Activated CD4-positive, alpha-beta memory T cell treated with anti-CD3 and anti-CD28 coated beads, Interleukin-2, amount 10 ng/mL, durations not matched to agents 7 days and 5 days (primary cell): ENCODE data around the gene TAF6. TPM values are rescaled to one million over a fixed set of nuclear protein-coding genes. Genes with fewer than 3 reads are reported as not detected.

Experiments
- CTCF ChIA-PET: fragments of 350-600 bp; sonication (Branson Sonifier 250); formaldehyde crosslinking; loops from one replicate; lab custom pipeline; 2021; ENCODE audit warnings: antibody characterized with exemption, inconsistent platforms; lab: Charles Lee
- POLR2A ChIA-PET: fragments of 350-600 bp; sonication (Branson Sonifier 250); formaldehyde crosslinking; loops from one replicate; lab custom pipeline; 2021; ENCODE audit warnings: antibody characterized with exemption; lab: Charles Lee
- DNase-seq: peaks from one replicate; pipeline ENCODE4 v3.0.0-alpha.2; 2020
- H3K27ac Mint-ChIP-seq: one replicate; pipeline ENCODE4 v1.8.0; 2021; ENCODE audit warnings: mild to moderate bottlenecking, mixed read lengths
- H3K27me3 Mint-ChIP-seq: one replicate; pipeline ENCODE4 v1.8.0; 2021; ENCODE audit warnings: mixed read lengths
- H3K36me3 Mint-ChIP-seq: one replicate; pipeline ENCODE4 v1.8.0; 2021; ENCODE audit warnings: low read depth, mixed read lengths
- H3K4me1 Mint-ChIP-seq: one replicate; pipeline ENCODE4 v1.8.0; 2021; ENCODE audit warnings: mixed read lengths
- H3K4me3 Mint-ChIP-seq: one replicate; pipeline ENCODE4 v1.8.0; 2021; ENCODE audit warnings: mild to moderate bottlenecking, mixed read lengths
- H3K9me3 Mint-ChIP-seq: one replicate; pipeline ENCODE4 v1.8.0; 2021; ENCODE audit warnings: mixed read lengths
- total RNA-seq, 2 experiments: library from RNA; stranded (reverse); gene quantifications; one replicate each; pipeline ENCODE4 v1.2.3, GENCODE V29; 2021

The TAF6 gene
- 10 to 100 TPM; 54.6 to 56.5 TPM for total RNA-seq

DNA sequence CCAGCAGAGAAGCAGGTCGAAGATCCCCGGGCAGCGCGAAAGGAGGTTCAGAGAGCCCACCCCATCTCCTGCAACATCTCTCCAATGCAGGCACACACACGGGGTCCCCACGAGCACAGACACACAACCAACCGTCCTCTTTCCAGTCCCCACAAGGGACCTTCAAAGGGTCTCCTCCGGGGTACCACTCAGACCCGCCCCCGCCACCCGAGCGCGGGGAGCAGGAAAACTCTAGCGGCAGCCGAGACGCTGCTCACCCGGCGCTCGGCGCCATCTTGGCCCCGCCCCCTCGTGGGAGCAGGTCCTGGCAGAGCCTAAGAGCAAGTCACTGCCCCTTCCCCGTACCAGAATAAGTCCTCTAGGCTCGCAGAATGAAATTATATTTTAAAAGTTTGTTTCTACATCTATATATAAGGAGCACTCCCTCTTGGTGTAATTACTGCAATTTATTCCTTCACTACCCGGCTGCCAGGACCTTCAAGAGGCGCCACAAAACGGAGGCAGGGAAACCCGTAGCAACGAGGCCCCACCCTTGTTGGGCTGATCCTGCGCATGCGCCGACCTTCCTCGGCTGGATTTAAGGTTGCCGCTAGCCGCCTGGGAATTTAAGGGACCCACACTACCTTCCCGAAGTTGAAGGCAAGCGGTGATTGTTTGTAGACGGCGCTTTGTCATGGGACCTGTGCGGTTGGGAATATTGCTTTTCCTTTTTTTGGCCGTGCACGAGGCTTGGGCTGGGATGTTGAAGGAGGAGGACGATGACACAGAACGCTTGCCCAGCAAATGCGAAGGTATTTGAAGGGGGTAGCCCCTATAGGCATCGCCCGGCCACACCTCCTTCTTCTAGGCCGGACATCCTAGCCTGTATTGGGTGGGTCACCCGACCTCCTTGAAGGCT, at the start of gene TAF6, which contains the start of gene CNPY4:
Gene TAF6, minus strand, starts transcription at position 287 of the 898 bp plus-strand sequence. CDS start 5,149 bp downstream, outside the sequence.
Gene CNPY4, plus strand, starts transcription at position 563 of the 898 bp plus-strand sequence. Its CDS starts 111 bp downstream, at position 674.
- H3K9me3 Mint-ChIP-seq = no peaks in the 10 kb centered on the region
- peaks cover 31% of the 10 kb centered on the region for H3K4me1 Mint-ChIP-seq
- H3K36me3 Mint-ChIP-seq = peaks cover 25% of the 10 kb centered on the region
- CTCF ChIA-PET = interaction anchor here (1.6 to 2.4 kb wide), 2 partner anchors 11 to 18 kb away, joined by 11 to 15 read pairs; partner anchors contain the start of genes AP4M1 and MCM7
- H3K4me3 Mint-ChIP-seq = peak within 1 kb of the TSS; percentile 86
- DNase-seq = peak; percentile 94
- no peaks in the 10 kb centered on the region for H3K27me3 Mint-ChIP-seq
- H3K27ac Mint-ChIP-seq = peak within 1 kb of the TSS; percentile 82
- POLR2A ChIA-PET = interaction anchor here (1.0 to 2.2 kb wide), 10 partner anchors 8 to 309 kb away, joined by 3 to 56 read pairs (median 4); partner anchors contain the start of genes AP4M1, LAMTOR4, MCM7 and ZCWPW1

DNA sequence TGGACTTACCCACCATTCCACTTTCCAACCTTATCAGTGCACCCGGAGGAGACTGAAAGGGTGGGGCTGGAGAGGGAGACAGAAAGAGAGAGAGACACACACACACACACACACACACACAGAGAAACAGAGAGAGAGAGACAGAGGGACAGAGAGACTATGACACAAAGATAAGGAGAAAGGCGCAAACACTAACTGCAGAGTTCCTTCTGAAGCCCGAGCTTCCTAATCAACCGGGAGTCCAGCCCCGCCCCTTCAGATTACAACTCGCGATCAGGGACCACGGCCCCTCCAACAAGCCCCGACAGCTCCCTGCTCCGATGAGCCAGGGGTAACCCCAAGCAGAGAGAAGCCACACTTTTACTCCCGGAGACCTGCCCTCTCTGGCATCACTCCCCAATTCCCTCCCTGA, 48.8 kb upstream of the TAF6 start:
- ChIA-PET POLR2A (interaction anchor here (1.0 to 4.4 kb wide), 3 partner anchors 10 to 54 kb away, joined by 3 to 30 read pairs (median 27); partner anchors contain the start of genes GPC2, STAG3 and TRAPPC14), CTCF (interaction anchor here (1.0 to 2.6 kb wide), 4 partner anchors 9 to 35 kb away, joined by 3 to 10 read pairs (median 4); partner anchors contain the start of genes GPC2 and STAG3)
- Mint-ChIP-seq H3K27ac (peak overlapping the region; percentile 11), H3K27me3 (peaks cover 37% of the 10 kb centered on the region), H3K4me3 (peak overlapping the region; percentile 58), H3K4me1 (peaks cover 76% of the 10 kb centered on the region), H3K9me3 (no peaks in the 10 kb centered on the region), H3K36me3 (no peaks in the 10 kb centered on the region)
- no peak for DNase-seq

DNA sequence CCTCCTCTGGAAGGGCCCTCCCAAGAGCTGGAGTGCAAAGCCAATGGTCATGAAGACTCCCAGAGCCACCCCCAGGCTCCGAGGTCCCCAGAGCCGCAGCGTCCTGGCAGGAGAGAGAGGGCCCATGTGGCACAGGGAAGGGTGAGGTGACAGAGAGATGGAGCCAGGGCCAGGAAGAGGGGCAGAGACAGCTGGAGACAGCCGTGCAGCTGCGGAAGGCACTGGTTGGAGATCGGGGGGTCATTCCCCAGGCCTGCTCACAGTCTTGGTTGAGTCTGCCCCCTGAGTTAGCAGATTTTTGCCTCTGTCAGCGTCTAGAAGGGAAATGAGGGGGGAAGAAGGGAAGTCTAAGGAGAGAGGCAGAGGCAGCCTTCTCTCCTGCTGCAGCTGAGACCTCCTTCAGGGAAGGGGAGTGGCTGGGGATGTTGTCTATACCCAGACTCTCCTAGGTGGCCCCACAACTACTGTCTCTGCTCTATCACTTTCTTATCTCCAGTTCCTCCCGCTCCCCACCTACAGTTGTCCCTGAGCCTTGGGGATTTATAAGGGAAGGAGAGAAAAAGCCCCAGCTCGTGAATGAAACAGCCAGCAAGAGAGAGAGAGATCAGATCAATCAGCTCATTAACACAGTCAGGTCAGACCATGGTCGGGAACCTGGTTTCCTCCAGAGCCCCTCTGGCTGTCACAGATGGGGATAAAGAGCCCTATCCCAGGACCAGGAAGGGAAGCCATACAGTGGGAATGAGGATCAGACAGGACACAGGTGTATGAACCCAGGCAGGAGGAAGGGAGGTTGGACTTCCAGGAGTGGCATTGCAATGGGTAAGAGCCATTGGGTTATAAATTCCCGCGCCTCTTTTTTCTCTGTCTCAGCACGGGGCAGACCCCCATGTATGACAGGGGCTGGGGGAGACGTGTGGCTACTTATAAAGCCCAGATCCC, 48.1 kb upstream of the TAF6 start:
- Mint-ChIP-seq H3K9me3 (no peaks in the 10 kb centered on the region), H3K4me3 (peak overlapping the region; percentile 58), H3K27me3 (peaks cover 37% of the 10 kb centered on the region), H3K4me1 (peaks cover 81% of the 10 kb centered on the region), H3K27ac (peak overlapping the region; percentile 4), H3K36me3 (no peaks in the 10 kb centered on the region)
- no peak for DNase-seq
- POLR2A ChIA-PET = interaction anchor here (0.7 to 4.4 kb wide), 10 partner anchors 8 to 262 kb away, joined by 3 to 30 read pairs (median 4); partner anchors contain the start of genes GPC2, LAMTOR4, STAG3 and TRAPPC14
- CTCF ChIA-PET = interaction anchor here (0.5 to 2.6 kb wide), 7 partner anchors 10 to 84 kb away, joined by 3 to 10 read pairs (median 5); partner anchors contain the start of genes GPC2, LAMTOR4 and STAG3

DNA sequence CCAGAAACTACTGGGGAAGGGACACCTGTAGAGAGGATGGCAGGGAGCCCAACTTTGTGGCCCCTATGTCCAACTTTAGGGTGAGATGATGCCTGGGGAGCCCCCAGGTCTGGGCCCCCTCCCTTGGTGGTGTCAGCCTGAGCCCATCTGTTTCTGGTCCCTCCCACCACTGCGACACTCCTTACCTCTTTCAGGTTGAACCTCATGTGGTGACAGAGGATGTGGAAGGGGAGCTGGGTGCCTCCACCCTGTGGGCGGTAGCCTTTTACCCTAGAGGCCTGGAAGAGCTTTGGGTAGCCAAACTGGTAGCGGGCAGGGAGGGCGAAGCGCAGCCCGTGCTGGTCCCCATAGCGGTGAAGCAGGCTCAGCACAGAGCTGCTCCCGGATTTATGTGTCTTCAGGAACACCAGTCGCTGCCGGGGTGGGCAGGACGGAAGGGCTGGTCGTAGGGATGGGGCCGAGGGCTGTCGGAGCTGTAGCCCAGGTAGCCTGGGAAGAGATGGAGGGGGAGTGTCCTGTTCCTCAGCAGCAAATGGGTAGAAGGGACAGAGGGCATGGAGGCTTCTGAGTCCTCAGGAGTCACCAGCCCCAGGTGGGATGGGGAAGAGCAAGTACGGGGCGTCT, 47.3 kb upstream of the TAF6 start:
- H3K4me3 Mint-ChIP-seq = peak overlapping the region; percentile 41
- ChIA-PET CTCF (interaction anchor here (0.9 to 2.6 kb wide), 7 partner anchors 11 to 34 kb away, joined by 3 to 10 read pairs (median 4); partner anchors contain the start of genes GPC2, LAMTOR4 and STAG3), POLR2A (interaction anchor here (0.7 to 4.4 kb wide), 9 partner anchors 9 to 263 kb away, joined by 3 to 30 read pairs (median 4); partner anchors contain the start of genes GPC2, LAMTOR4, STAG3 and TRAPPC14)
- H3K27ac Mint-ChIP-seq = peak overlapping the region; percentile 81
- peak; percentile 60 for DNase-seq
- H3K27me3 Mint-ChIP-seq = peaks cover 33% of the 10 kb centered on the region
- peaks cover 79% of the 10 kb centered on the region for H3K4me1 Mint-ChIP-seq
- H3K9me3 Mint-ChIP-seq = no peaks in the 10 kb centered on the region
- no peaks in the 10 kb centered on the region for H3K36me3 Mint-ChIP-seq

DNA sequence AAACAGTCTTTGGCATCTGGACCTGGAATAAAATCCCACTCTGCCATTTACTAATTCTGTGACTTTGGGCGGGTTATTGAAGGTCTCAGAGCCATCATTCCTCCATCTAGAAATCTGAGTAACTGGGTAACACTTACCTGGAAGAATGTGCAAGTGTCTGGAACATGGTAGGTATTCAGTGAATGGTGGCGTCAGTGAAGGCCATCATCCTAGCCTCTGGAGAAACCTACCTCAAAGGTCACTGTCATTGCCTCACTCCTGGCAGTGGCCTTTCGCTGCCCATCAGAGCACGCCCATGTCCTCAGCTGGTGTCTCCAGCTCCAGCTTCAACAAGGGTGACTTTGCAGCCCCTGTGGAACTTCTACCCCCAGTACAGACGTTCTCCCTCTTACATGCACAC, 44.7 kb upstream of the TAF6 start:
- POLR2A ChIA-PET = interaction anchor here (0.6 to 1.3 kb wide), 3 partner anchors 15 to 266 kb away, joined by 3 to 5 read pairs (median 3); partner anchors contain the start of gene LAMTOR4
- Mint-ChIP-seq H3K4me3 (no peak overlapping the region), H3K27ac (peak overlapping the region; percentile 73)

DNA sequence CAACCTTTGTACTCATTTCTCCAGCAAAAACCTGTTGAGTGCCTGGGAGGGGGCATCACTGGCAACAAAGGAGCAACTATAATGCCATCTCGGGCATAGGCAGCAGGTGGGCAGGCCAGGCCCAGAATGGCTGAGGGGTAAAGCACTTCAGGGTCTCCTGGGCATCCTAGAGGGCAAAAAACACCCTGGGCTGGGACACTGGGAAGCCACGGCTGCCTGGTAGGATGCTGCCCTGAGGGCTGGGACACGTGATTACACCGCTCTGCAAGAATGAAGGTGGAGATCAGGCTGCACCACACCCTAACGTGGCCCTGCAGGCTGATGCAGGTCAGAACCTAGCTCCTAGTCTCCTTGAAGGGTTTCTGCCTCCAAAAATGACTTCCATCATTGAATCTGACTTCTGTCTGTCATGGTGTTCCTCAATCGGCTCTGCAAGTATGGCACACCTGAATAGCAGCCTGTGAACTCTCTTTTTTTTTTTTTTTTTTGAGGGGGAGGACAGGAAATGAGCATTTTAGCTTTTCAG, 43.9 kb upstream of the TAF6 start:
- peak; percentile 39 for DNase-seq
- peaks cover 61% of the 10 kb centered on the region for H3K4me1 Mint-ChIP-seq
- peaks cover 16% of the 10 kb centered on the region for H3K27me3 Mint-ChIP-seq
- no peaks in the 10 kb centered on the region for H3K36me3 Mint-ChIP-seq
- POLR2A ChIA-PET = interaction anchor here (1.0 to 1.3 kb wide), 3 partner anchors 9 to 267 kb away, joined by 3 to 5 read pairs (median 4); partner anchors contain the start of gene LAMTOR4
- H3K9me3 Mint-ChIP-seq = no peaks in the 10 kb centered on the region
- no peak overlapping the region for H3K4me3 Mint-ChIP-seq
- peak overlapping the region; percentile 73 for H3K27ac Mint-ChIP-seq
- CTCF ChIA-PET = interaction anchor here (0.6 to 1.3 kb wide), 7 partner anchors 14 to 202 kb away, joined by 3 to 11 read pairs (median 4); partner anchors contain the start of genes GPC2 and LAMTOR4

More for the DNA sequence above, 44.7 kb upstream of the TAF6 start:
- CTCF ChIA-PET = interaction anchor here (0.6 to 1.3 kb wide), 7 partner anchors 13 to 201 kb away, joined by 3 to 11 read pairs (median 4); partner anchors contain the start of genes GPC2 and LAMTOR4
- no peak for DNase-seq
- peaks cover 67% of the 10 kb centered on the region for H3K4me1 Mint-ChIP-seq
- H3K36me3 Mint-ChIP-seq = no peaks in the 10 kb centered on the region
- H3K9me3 Mint-ChIP-seq = no peaks in the 10 kb centered on the region
- H3K27me3 Mint-ChIP-seq = peaks cover 22% of the 10 kb centered on the region

DNA sequence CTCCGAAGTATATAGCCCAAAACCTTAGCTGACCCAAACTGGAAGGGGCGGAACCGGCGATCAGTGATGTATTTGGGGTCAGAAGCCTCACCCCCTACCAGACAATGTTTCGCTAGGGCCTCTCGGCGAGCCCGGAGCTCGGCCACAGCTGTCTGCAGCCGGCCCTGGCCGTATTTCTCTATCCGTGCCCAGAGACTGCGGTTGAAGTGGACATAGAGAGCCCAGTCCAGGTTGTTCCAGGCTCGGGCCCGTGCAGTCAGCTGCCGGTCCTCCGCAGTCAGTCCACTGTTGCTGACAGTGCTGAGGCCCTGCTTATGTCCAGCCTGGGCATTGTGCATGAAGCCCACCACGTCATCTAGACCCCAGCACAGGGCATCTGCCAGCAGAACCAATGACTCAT, 40.9 kb upstream of the TAF6 start:
- no peak for DNase-seq
- ChIA-PET CTCF (interaction anchor here (1.4 kb wide), 1 partner anchor 58 kb away, joined by 3 read pairs; no protein-coding TSS in a partner anchor), POLR2A (interaction anchor here (0.5 to 4.2 kb wide), 3 partner anchors 10 to 86 kb away, joined by 3 to 21 read pairs (median 20); partner anchors contain the start of gene LAMTOR4)
- Mint-ChIP-seq H3K4me1 (peaks cover 59% of the 10 kb centered on the region), H3K4me3 (no peak overlapping the region), H3K27me3 (no peaks in the 10 kb centered on the region), H3K27ac (no peak overlapping the region), H3K9me3 (no peaks in the 10 kb centered on the region), H3K36me3 (peaks cover 25% of the 10 kb centered on the region)

DNA sequence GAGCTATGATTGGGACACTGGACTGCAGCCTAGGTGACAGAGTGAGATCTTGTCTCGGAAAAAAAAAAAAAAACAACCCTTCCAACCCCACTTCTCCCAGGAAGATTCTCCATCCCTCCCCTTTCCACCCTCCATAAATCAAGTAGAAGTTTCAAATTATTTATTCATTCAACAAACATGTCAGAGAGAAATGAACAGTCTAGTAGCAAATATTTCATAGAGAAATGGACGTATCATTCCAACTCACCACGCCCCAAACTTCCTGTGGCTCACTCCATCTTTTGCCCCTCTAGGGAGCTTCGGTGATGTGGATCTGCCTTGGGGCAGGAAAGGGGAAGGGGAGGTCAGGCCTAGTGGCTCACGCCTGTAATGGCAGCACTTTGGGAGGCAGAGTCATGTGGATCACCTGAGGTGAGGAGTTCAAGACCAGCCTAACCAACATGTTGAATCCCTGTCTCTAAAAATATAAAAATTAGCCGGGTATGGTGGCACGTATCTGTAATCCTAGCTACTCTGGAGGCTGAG, 40.0 kb upstream of the TAF6 start:
- Mint-ChIP-seq H3K27me3 (no peaks in the 10 kb centered on the region), H3K4me1 (peaks cover 60% of the 10 kb centered on the region), H3K4me3 (peak overlapping the region; percentile 74), H3K36me3 (peaks cover 33% of the 10 kb centered on the region), H3K27ac (peak overlapping the region; percentile 75), H3K9me3 (no peaks in the 10 kb centered on the region)
- DNase-seq = no peak
- POLR2A ChIA-PET = interaction anchor here (1.1 to 4.2 kb wide), 5 partner anchors 8 to 58 kb away, joined by 3 to 27 read pairs (median 20); partner anchors contain the start of genes AP4M1, GAL3ST4, GPC2 and LAMTOR4
- CTCF ChIA-PET = interaction anchor here (0.6 to 1.5 kb wide), 4 partner anchors 10 to 59 kb away, joined by 3 read pairs; partner anchors contain the start of genes GPC2, LAMTOR4 and STAG3

DNA sequence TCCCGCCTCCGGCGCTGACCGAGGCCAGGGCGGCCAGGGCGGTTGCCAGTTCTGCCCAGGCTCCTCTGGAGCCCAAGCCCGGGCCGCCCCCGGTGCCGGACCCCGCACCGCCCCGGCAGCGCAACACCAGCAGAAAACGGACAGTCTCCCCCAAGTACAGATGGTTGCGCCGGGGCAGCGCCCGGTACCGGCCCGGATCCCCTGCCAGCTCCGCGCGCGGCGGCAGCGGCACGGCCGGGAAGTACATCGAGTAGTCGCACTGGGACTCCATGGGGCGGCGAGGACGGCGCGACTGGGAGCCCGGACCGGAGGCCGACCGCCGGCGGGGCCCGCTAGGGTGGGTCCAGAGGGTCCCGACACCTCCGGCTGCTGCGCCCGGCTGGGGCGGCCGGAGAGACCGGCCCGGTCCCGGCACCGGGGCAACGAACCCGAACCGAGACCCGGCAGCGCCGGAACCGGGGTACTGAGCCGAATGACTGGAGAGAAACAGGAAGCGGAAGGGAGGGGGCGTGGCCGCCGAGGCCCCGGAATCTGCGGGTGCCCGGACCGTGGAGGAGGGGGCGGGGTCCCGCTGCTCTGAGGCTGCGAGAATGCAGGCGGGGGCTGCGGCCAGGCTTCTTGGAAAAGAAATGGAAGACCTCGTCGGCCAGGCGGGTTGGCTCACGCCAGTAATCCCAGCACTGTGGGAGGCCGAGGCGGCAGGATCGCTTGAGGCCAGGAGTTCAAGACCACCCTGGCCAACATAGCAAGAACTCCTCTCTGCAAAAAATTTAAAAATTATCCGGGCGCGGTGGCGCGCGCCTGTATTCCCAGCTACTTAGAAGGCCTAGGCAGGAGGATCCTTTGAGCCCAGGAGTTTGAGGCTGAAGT, 39.3 kb upstream of the TAF6 start, which contains the start of gene TRAPPC14:
Gene TRAPPC14, minus strand, starts transcription at position 495 of the 870 bp plus-strand sequence. Its CDS starts 224 bp downstream, at position 271.
- H3K4me1 Mint-ChIP-seq = peaks cover 59% of the 10 kb centered on the region
- peak within 1 kb of the TSS; percentile 75 for H3K27ac Mint-ChIP-seq
- CTCF ChIA-PET = interaction anchor here (0.6 to 1.5 kb wide), 7 partner anchors 10 to 60 kb away, joined by 3 to 4 read pairs (median 3); partner anchors contain the start of genes GPC2, LAMTOR4 and STAG3

More for the DNA sequence above, 39.3 kb upstream of the TAF6 start, which contains the start of gene TRAPPC14:
- peak; percentile 93 for DNase-seq
- Mint-ChIP-seq H3K36me3 (peaks cover 40% of the 10 kb centered on the region), H3K27me3 (no peaks in the 10 kb centered on the region), H3K4me3 (peak within 1 kb of the TSS; percentile 78), H3K9me3 (no peaks in the 10 kb centered on the region)
- POLR2A ChIA-PET = interaction anchor here (0.6 to 4.2 kb wide), 13 partner anchors 9 to 287 kb away, joined by 3 to 27 read pairs (median 5); partner anchors contain the start of genes AP4M1, GAL3ST4, GPC2 and LAMTOR4
